HCT116 (cell line): Measurements from ENCODE around the gene TMEM63A.

Source experiments
- CEBPB ChIP-seq: IDR thresholded peaks from 2 replicates; pipeline ENCODE4 v1.6.1; 2012; ENCODE audit warnings: low read depth
- CTCF ChIP-seq, 3 experiments: fragments of 200-600 bp in 1 of 3; sonication (generic) in 1 of 3; IDR thresholded peaks in 2 of 3; conservative IDR thresholded peaks in 1 of 3; 2 replicates each; pipeline ENCODE4 v1.5.1; 2012 to 2017; ENCODE audit warnings: low read depth in 2 of 3, low read length in 2 of 3, antibody characterized with exemption in 1 of 3, borderline replicate concordance in 1 of 3, control low read depth in 1 of 3, mild to moderate bottlenecking in 1 of 3, mixed read lengths in 1 of 3, mixed run types in 1 of 3, moderate library complexity in 1 of 3; ENCODE audit not compliant: insufficient read depth in 1 of 3
- EZH2 ChIP-seq: fragments of 200-600 bp; sonication (generic); IDR thresholded peaks from 2 replicates; pipeline ENCODE4 v1.6.1; 2017; ENCODE audit warnings: antibody characterized with exemption, mixed run types
- POLR2A ChIP-seq: IDR thresholded peaks from 2 replicates; pipeline ENCODE4 v1.7.0; 2011; ENCODE audit warnings: borderline replicate concordance; ENCODE audit not compliant: insufficient read depth, insufficient read length; ENCODE audit errors: extremely low read depth
- POLR2AphosphoS5 ChIP-seq: IDR thresholded peaks from 2 replicates; pipeline ENCODE4 v1.6.1; 2011; ENCODE audit warnings: mild to moderate bottlenecking, low read depth, low read length, moderate library complexity
- REST ChIP-seq: IDR thresholded peaks from 2 replicates; pipeline ENCODE4 v1.6.1; 2012; ENCODE audit warnings: low read depth
- SIN3A ChIP-seq: IDR thresholded peaks from 2 replicates; pipeline ENCODE4 v1.6.1; 2012; ENCODE audit warnings: low read depth

- TF ChIP-seq CTCF (IDR thresholded peaks at IDR 0.05 in 2 of 3, conservative IDR thresholded peaks at IDR 0.05 in 1 of 3; ENCODE audit: borderline replicate concordance in 1 of 3, insufficient read depth in 1 of 3, low read depth in 2 of 3, low read length in 2 of 3) = no peak
- TF ChIP-seq CEBPB = no peak
- no peak for TF ChIP-seq POLR2A
- TF ChIP-seq SIN3A = no peak
- no peak for TF ChIP-seq REST
- TF ChIP-seq POLR2AphosphoS5 = no peak
- no peak for TF ChIP-seq EZH2
Measured at GRCh38 chr1:225879521-225880221, 2.5 kb downstream of the TMEM63A start.
